Stimulated activated naive CD8-positive, alpha-beta T cell treated with anti-CD3 and anti-CD28 coated beads, Interleukin-15, Interleukin-2, amounts not matched to agents 100 U/mL and 50 U/mL, for 24 hours (primary cell): ENCODE results near the gene ARF1.

Experiments used
- ATAC-seq: fragments of 150-1000 bp; cut with Tn5 transposase; one replicate; pipeline ENCODE4 v1.10.0; 2021
- DNase-seq: peaks from one replicate; pipeline ENCODE4 v3.0.0; 2021

Gene ARF1

GRCh38 chr1:228088586-228089498, 6.3 kb downstream of the ARF1 start:
- no peak for ATAC-seq
- no peak for DNase-seq

DNA sequence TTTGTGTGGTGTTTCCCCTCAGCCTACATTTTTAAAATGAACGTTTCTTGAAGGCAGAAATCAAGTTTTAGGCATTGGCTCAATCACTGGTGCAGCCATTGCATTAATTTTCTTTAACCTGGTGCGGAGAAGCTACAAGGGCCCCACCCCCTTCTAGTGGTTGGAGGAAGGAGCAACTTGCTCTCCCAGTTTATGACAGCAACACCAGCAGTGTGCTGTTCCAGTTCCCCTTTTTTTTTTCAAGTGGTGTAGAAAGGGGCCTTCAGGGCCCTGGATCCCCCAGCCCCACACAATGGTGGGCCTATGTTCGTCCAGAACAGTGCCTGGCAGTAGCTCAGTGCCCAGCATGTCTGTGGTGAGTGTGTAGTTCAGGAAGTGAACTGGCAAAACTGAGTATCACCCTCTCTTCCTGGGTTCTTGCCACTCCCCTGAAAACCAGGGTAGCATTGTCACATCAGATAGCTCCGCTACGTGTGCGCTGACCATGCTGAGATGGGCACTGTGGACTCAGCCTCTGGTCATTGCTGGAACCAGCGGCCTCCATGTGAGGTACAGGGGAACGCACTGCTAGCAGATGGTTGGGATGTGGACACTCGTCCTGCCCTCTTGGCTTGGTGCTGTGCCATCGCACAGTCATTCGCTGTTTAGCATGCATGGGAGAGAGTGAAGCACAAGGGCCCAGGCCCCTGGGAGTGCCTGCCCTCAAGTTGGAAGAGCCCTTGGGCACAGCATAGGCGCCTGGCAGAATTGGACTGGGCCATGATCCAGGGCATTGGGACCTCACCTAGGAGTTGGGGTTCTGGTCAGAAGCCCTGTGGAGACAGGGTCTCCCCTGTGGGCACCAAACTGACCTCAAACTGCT, 7.2 kb downstream of the ARF1 start:
- no peak for ATAC-seq

GRCh38 chr1:228090613-228091081, 8.1 kb downstream of the ARF1 start:
- no peak for ATAC-seq
- no peak for DNase-seq

More for the DNA sequence above, 7.2 kb downstream of the ARF1 start:
- no peak for DNase-seq

GRCh38 chr1:228091084-228091483, 8.6 kb downstream of the ARF1 start:
- no peak for DNase-seq

DNA sequence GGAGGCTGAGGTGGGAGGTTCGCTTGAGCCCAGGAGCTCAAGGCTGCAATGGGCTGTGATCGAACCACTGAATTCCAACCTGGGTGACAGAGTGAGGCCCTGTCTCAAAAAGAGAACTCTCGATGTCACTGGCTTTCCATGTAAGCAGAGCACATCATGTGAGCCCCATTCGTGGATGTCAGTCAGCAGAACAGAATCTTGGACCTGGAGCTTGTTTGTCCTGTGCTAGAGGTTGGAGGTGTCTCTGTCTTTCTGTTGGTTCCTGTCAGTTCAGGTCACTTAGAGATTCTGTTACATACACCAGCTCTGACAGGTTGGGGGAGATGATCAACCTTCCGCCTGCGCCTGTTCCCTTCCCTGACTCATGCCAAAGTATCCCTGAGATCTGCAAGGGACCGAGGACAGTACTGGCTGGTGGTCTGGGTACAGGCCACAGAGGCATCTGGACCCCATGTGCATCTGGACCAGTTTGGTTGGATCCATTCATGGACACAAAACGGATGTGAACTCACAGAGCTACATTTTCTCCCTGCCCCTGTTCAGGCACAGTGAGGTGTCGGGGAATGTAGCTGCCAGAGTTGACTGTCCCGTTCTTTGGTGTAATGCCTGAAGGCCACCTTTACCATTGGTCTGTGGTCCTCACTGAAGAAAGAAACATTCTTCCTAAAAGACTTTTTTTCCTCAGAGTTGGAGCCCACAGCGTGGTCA, 10.0 kb downstream of the ARF1 start:
- DNase-seq (no peak), ATAC-seq (no peak)

More at GRCh38 chr1:228091084-228091483, 8.6 kb downstream of the ARF1 start:
- ATAC-seq, result no peak

GRCh38 chr1:228093050-228093906, 10.8 kb downstream of the ARF1 start:
- no peak for DNase-seq
- ATAC-seq, result no peak

- no peak for DNase-seq
- no peak for ATAC-seq
Measured at GRCh38 chr1:228094432-228095016, 12.0 kb downstream of the ARF1 start.

DNA sequence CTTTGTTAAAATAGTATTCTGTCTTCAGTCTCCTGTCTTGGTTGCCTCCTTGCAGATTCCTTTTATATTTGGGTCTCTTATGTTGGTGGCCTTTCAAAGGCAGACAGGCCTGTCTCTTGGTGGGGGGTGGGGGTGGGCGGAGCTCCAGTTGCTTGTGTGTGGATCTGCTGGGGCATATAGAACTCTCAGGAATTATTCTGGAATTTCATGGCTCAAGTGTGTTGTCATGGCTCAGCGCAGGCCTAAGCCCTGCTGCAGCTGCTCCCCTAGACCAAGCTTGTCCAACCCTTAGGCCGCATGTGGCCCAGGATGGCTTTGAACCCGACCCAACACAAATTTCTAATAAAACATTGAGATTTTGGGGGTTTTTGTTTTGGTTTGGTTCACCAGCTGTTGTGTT, 12.7 kb downstream of the ARF1 start:
- DNase-seq, result no peak
- no peak for ATAC-seq

- ATAC-seq (no peak), DNase-seq (no peak)
Measured at GRCh38 chr1:228095938-228096337, 13.4 kb downstream of the ARF1 start.

DNA sequence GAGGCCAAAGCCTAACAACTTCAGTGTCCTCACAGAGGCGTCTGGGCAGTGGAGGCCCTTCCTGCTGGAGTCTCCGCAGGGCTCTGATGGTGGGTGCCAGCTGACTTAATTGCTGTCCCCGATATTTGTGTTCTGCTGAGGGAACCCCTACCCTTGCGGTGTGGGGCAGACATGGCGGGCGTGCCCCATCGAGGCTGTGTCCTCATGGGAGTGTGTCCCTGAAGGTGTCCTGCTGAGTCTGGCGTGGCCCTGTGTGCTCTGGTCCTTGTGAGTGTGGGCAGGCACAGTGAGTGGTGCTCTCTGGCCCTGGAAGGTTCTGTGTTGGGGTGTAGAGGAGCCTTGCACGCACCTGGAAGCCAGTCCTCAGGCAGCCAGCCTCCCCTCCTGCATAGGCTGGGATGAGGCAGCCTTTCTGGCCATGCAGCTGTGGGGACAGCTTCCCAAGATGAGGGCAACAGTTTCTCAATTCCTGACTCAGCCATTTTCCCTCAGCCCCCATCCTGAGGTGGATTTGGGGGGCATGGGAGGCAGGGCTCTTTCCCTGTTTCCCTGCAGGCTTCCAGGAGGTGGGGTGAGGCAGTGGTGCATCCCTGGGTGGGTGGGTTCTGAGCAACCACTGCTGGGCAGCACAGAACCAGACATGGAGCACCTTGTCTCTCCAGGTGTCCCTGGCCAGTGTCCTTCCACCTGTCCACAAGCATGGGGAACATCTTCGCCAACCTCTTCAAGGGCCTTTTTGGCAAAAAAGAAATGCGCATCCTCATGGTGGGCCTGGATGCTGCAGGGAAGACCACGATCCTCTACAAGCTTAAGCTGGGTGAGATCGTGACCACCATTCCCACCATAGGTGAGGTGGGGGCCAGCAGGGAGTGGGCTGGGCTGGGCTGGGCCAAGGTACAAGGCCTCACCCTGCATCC, 14.2 kb downstream of the ARF1 start:
- ATAC-seq (no peak), DNase-seq (no peak)

GRCh38 chr1:228097333-228098081, 15.0 kb downstream of the ARF1 start:
- DNase-seq (peak; percentile 3), ATAC-seq (no peak)

DNA sequence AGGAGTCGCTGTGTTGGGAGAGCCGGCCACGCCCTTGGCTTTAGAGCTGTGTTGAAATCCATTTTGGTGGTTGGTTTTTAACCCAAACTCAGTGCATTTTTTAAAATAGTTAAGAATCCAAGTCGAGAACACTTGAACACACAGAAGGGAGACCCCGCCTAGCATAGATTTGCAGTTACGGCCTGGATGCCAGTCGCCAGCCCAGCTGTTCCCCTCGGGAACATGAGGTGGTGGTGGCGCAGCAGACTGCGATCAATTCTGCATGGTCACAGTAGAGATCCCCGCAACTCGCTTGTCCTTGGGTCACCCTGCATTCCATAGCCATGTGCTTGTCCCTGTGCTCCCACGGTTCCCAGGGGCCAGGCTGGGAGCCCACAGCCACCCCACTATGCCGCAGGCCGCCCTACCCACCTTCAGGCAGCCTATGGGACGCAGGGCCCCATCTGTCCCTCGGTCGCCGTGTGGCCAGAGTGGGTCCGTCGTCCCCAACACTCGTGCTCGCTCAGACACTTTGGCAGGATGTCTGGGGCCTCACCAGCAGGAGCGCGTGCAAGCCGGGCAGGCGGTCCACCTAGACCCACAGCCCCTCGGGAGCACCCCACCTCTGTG, 15.9 kb downstream of the ARF1 start:
- ATAC-seq (no peak), DNase-seq (no peak)

DNA sequence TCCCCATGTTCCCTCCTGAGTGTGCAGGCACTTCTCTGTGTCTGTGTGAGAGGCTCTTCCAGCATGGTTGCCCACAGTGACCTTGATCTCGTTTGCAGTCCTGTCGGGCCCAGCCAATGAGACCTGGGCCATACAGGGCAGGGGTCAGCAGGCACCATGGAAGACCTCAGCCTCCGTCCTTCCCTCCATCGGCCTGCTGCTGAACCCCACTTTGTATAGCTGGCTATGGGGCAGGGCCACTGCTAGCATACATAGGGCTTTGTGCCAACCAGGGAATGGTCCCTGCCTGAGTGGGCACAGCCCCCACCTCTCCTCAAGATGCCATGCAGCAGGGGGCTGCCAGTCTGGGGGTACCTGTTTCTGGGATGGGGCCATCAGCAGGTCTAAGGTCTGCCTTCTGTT, 16.8 kb downstream of the ARF1 start:
- DNase-seq, result peak; percentile 4
- no peak for ATAC-seq

- ATAC-seq, result no peak
- peak; percentile 11 for DNase-seq
Measured at GRCh38 chr1:228100822-228101613, 18.5 kb downstream of the ARF1 start.

DNA sequence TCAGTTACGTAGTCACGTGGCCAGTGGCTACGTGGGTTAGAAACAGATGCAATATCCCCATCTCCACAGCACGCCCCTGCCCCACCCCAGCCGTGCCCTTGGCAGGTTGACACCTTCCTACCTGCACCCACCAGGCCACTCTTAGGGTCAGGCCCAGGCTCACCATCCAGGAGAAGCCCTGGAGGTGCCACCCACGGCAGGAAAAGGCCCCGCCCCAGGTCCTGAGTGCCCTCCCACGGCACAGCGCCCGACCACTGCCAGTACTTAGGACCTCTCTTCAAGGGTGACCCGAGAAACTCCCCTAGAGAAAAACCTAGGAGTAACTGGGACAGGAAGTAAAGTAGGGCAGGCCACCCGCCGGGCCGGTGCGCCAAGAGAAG, 19.1 kb downstream of the ARF1 start:
- DNase-seq, result peak; percentile 22
- ATAC-seq, result no peak

- DNase-seq, result peak; percentile 65
- peak; percentile 42 for ATAC-seq
Measured at GRCh38 chr1:228101994-228102790, 19.7 kb downstream of the ARF1 start.
